MM.1S (cell line): ENCODE data around the gene MAML1.

Experiments
- EZH2 ChIP-seq: fragments of 300-600 bp; sonication (generic); optimal IDR thresholded peaks from 2 replicates; pipeline ENCODE3; 2017; ENCODE audit warnings: low read depth, mild to moderate bottlenecking, antibody characterized with exemption, low read length, mixed read lengths
- EZH2phosphoT487 ChIP-seq: fragments of 300-600 bp; sonication (generic); IDR thresholded peaks from 2 replicates; pipeline ENCODE4 v1.6.1; 2018; ENCODE audit warnings: antibody characterized with exemption, low read length
- TF ChIP-seq, protein P1 (sequence below): fragments of 300-600 bp; sonication (generic); IDR thresholded peaks from 2 replicates; pipeline ENCODE4 v1.5.1; 2016; ENCODE audit warnings: antibody characterized with exemption, low read length, mixed read lengths

GRCh38 chr5:179697108-179697507 lies 35.5 kb upstream of the MAML1 start:
- TF ChIP-seq, protein P1, sequence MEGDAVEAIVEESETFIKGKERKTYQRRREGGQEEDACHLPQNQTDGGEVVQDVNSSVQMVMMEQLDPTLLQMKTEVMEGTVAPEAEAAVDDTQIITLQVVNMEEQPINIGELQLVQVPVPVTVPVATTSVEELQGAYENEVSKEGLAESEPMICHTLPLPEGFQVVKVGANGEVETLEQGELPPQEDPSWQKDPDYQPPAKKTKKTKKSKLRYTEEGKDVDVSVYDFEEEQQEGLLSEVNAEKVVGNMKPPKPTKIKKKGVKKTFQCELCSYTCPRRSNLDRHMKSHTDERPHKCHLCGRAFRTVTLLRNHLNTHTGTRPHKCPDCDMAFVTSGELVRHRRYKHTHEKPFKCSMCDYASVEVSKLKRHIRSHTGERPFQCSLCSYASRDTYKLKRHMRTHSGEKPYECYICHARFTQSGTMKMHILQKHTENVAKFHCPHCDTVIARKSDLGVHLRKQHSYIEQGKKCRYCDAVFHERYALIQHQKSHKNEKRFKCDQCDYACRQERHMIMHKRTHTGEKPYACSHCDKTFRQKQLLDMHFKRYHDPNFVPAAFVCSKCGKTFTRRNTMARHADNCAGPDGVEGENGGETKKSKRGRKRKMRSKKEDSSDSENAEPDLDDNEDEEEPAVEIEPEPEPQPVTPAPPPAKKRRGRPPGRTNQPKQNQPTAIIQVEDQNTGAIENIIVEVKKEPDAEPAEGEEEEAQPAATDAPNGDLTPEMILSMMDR, result no peak
- TF ChIP-seq EZH2phosphoT487 (no peak), EZH2 (no peak)
